HUES48 (cell line): Measurements from ENCODE around the gene ELP1.
"Not testable (repeated sequence)": the region's sequence is repeated elsewhere in the genome, so short reads cannot be mapped to it uniquely, and the experiment has no call there.

Experiments
- H3K27ac ChIP-seq: one replicate; pipeline ENCODE4 v1.7.0; 2013; ENCODE audit warnings: low read depth, low read length, inconsistent platforms
- H3K27me3 ChIP-seq: 2 replicates; pipeline ENCODE4 v1.6.1; 2013; ENCODE audit warnings: mild to moderate bottlenecking, low read length; ENCODE audit not compliant: control insufficient read depth, insufficient read depth
- H3K36me3 ChIP-seq: 2 replicates; pipeline ENCODE4 v1.6.1; 2013; ENCODE audit warnings: low read length; ENCODE audit not compliant: control insufficient read depth, insufficient read depth
- H3K4me1 ChIP-seq: 2 replicates; pipeline ENCODE4 v1.6.1; 2013; ENCODE audit warnings: mild to moderate bottlenecking, low read length; ENCODE audit not compliant: control insufficient read depth, insufficient read depth
- H3K4me3 ChIP-seq: 2 replicates; pipeline ENCODE4 v1.5.1; 2013; ENCODE audit warnings: mild to moderate bottlenecking, low read depth, low read length
- H3K9ac ChIP-seq: 2 replicates; pipeline ENCODE4 v1.6.1; 2013; ENCODE audit warnings: mild to moderate bottlenecking, low read depth, low read length, moderate library complexity
- H3K9me3 ChIP-seq: 2 replicates; pipeline ENCODE4 v1.6.1; 2013; ENCODE audit warnings: low read length; ENCODE audit not compliant: control insufficient read depth, insufficient read depth

Gene ELP1, protein sequence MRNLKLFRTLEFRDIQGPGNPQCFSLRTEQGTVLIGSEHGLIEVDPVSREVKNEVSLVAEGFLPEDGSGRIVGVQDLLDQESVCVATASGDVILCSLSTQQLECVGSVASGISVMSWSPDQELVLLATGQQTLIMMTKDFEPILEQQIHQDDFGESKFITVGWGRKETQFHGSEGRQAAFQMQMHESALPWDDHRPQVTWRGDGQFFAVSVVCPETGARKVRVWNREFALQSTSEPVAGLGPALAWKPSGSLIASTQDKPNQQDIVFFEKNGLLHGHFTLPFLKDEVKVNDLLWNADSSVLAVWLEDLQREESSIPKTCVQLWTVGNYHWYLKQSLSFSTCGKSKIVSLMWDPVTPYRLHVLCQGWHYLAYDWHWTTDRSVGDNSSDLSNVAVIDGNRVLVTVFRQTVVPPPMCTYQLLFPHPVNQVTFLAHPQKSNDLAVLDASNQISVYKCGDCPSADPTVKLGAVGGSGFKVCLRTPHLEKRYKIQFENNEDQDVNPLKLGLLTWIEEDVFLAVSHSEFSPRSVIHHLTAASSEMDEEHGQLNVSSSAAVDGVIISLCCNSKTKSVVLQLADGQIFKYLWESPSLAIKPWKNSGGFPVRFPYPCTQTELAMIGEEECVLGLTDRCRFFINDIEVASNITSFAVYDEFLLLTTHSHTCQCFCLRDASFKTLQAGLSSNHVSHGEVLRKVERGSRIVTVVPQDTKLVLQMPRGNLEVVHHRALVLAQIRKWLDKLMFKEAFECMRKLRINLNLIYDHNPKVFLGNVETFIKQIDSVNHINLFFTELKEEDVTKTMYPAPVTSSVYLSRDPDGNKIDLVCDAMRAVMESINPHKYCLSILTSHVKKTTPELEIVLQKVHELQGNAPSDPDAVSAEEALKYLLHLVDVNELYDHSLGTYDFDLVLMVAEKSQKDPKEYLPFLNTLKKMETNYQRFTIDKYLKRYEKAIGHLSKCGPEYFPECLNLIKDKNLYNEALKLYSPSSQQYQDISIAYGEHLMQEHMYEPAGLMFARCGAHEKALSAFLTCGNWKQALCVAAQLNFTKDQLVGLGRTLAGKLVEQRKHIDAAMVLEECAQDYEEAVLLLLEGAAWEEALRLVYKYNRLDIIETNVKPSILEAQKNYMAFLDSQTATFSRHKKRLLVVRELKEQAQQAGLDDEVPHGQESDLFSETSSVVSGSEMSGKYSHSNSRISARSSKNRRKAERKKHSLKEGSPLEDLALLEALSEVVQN (N-terminal part only)

DNA sequence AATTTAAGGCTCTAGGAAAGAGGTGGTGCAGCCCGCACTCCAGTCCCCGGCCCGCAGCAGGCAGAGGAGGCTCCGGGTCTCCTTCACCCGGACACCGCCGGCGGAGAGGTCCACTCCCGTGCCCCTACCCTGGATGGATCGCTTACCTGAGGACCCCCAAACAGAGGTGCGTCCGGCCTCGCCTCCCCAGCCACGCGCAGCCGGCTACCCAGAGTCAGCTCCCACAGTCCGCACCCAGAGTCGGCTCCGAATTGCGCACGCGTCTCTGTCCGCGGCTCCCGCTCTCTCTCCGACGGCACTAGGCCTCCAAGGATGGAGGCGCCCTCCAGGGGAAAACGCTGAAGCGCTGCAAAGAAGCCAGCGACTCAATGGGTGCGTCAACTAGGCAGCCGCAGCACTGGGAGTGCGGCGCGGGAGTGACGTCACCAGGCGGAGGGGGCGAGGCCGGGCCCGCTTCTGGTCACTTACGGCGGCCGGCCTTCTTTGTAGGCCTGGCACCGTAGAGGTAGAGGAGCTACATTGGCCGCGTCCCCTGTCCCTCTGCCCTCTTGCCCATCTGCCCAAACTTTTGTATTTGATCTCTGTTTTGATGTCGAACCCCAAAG is at the start of gene ELP1:
Gene ELP1 (minus strand): TSS at position 407 of the 605 bp plus-strand sequence. CDS start 2,978 bp downstream, outside the sequence.
- no peaks in the 10 kb centered on the region for H3K27me3 ChIP-seq
- peak within 1 kb of the TSS; percentile 93 for H3K27ac ChIP-seq
- H3K9me3 ChIP-seq: no peaks in the 10 kb centered on the region
- H3K4me1 ChIP-seq: peaks cover 7% of the 10 kb centered on the region; the same call in 1 of the 2 replicates
- H3K4me3 ChIP-seq: peak within 1 kb of the TSS; percentile 99
- peak within 1 kb of the TSS; percentile 74 for H3K9ac ChIP-seq
- peaks cover 25% of the 10 kb centered on the region for H3K36me3 ChIP-seq

DNA sequence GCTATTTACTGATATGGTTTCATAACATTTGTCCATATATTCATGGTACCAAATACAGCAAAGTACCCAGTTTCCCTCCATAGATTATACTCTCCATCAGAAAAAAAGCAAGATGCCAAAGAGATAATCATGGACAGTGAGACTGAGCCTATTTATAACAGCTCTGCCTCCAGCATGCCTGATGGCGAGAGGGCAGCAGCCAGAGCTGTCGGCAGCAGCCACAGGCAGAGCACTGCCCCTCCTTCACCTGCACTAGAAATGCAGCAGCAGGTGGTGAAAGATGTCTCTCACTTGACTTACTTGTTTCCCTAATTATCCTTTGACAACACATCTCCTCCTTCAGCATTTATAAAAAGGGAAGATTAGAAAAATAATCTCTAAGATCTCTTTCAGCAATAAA is 47.0 kb upstream of the ELP1 start:
- no peaks in the 10 kb centered on the region for H3K4me1 ChIP-seq
- peaks cover 41% of the 10 kb centered on the region for H3K36me3 ChIP-seq
- H3K27me3 ChIP-seq: no peaks in the 10 kb centered on the region
- H3K9ac ChIP-seq: no peak overlapping the region
- no peaks in the 10 kb centered on the region for H3K9me3 ChIP-seq
- no peak overlapping the region for H3K4me3 ChIP-seq
- H3K27ac ChIP-seq: no peak overlapping the region

DNA sequence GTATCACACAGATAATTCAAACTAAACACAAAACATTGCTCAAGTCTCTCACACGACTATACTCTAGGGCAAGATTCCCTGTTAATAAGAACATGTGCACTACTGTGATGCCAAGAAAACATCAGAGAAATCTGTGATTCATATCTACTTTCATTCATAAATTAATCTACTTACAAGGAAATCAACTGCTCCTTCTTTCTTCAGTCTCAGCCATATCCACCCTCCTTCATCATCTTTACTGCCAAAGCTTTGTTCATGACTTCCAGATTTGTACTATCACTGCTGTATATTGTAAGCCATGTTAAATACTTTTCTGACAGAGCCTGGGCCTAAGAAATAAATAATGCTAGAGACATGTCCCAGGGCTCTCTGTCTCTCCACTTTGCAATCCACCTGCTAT is 44.3 kb upstream of the ELP1 start:
- Histone ChIP-seq H3K36me3 (peaks cover 35% of the 10 kb centered on the region), H3K9me3 (no peaks in the 10 kb centered on the region), H3K4me3 (no peak overlapping the region), H3K9ac (no peak overlapping the region), H3K4me1 (no peaks in the 10 kb centered on the region), H3K27ac (no peak overlapping the region), H3K27me3 (no peaks in the 10 kb centered on the region)

DNA sequence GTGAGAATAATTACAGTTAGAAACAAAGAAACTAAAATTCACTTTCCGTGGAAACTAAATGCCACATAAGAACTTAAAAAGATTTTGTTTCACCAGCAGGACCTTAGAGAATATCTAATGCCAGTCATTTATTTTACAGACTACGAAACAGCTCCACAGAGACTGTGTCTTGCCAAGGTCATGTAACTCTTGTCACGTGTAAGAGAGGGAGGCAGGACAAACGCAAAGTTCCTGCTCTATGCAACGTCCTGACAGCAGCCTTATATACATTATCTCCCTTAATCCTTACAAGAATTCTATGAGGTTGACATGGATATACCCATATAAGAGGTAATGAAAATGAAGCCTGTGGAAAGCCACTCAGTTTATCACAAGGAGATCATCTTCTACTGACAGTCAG is 40.0 kb upstream of the ELP1 start:
- Histone ChIP-seq H3K9me3 (no peaks in the 10 kb centered on the region), H3K27ac (no peak overlapping the region), H3K27me3 (no peaks in the 10 kb centered on the region), H3K36me3 (peaks cover 33% of the 10 kb centered on the region), H3K4me3 (no peak overlapping the region), H3K9ac (no peak overlapping the region), H3K4me1 (no peaks in the 10 kb centered on the region)

DNA sequence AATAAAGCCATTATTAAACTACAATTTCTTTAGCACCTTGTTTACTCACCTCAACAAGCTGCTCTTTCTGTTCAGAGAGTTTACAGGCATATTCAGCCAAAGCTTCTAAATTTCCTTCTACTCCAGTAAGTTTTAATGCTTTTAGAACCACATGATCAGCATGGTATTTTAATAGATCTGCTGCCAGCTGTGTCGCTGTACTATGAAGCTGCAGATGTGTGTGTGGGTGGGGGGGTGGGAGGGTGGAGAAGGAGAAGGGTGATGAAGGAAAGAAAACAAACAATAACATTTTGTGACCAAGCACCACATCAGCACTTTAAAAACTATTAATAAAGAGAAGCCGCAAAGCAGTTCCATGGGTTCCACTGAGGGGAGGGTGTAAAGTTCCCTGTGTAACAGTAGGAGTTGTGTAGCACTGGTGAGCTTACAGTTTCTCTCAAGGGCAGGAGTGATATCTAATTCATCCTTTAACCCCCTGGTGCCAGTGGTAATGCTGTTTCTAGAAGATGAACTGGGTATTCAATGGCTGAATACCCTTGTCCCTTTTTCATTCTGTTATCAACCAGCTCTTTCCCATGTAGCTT is 38.8 kb upstream of the ELP1 start:
- H3K9me3 ChIP-seq: no peaks in the 10 kb centered on the region
- H3K4me1 ChIP-seq: no peaks in the 10 kb centered on the region
- H3K27ac ChIP-seq: no peak overlapping the region
- no peak overlapping the region for H3K9ac ChIP-seq
- H3K27me3 ChIP-seq: no peaks in the 10 kb centered on the region
- no peak overlapping the region for H3K4me3 ChIP-seq
- H3K36me3 ChIP-seq: peaks cover 30% of the 10 kb centered on the region

DNA sequence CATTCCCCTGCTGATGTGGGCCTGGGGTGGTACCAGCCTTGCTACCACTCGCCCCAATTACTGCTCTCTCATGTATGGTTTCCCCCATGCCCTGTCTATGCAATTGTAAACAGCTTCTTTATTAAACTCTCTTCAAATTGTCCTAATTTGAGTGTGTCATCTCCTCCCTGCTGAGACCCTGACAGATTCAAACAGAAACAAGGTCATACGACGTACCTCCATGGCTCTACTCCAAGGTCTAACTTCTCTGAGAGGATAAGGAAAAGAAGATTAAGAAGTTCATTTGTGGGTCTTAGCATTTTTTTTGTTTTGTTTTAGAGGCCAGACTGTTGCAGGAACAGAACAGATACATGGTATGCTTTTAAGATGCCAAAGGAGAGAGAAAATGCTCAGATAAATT is 38.3 kb upstream of the ELP1 start:
- no peak overlapping the region for H3K9ac ChIP-seq
- no peaks in the 10 kb centered on the region for H3K4me1 ChIP-seq
- H3K9me3 ChIP-seq: no peaks in the 10 kb centered on the region
- no peak overlapping the region for H3K4me3 ChIP-seq
- no peak overlapping the region for H3K27ac ChIP-seq
- H3K36me3 ChIP-seq: peaks cover 33% of the 10 kb centered on the region
- no peaks in the 10 kb centered on the region for H3K27me3 ChIP-seq

DNA sequence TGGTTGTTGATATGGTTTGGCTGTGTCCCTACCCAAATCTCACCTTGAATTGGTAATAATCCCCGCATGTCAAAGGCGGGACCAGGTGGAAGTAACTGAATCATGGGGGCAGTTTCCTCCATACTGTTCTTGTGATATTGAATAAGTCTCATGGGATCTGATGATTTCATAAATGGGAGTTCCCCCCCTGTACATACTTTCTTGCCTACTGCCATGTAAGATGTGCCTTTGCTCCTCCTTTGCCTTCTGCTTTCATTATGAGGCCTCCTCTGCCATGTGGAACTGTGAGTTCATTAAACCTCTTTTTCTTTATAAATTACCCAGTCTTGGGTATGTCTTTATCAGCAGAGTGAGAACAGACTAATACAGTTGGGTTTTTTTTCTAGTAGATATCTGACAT is 37.5 kb upstream of the ELP1 start:
- H3K36me3 ChIP-seq: peaks cover 33% of the 10 kb centered on the region
- not testable (repeated sequence) for H3K4me1 ChIP-seq, H3K27me3 ChIP-seq, H3K9me3 ChIP-seq, H3K27ac ChIP-seq, H3K9ac ChIP-seq, H3K4me3 ChIP-seq

DNA sequence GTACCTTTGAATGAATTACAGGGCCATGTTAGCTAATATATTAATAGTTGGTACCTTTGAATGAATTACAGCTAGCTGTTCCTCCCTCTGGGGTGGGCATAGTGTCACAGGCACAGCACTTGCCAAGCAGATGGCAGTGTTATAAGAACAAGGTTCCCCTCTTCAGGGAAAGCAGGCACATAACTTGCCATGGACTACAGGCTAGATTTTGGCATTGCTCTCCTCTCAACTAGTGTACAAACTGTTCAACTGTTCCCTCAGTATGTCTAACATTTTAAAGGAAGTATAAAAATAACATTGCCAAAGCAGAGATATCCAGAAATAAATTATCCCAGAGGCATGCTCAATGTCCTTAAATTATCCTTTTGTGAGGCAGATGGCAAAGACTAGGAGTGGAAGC is 34.0 kb upstream of the ELP1 start:
- no peak overlapping the region for H3K4me3 ChIP-seq
- no peak overlapping the region for H3K9ac ChIP-seq
- H3K36me3 ChIP-seq: peaks cover 49% of the 10 kb centered on the region
- H3K27me3 ChIP-seq: no peaks in the 10 kb centered on the region
- no peak overlapping the region for H3K27ac ChIP-seq
- no peaks in the 10 kb centered on the region for H3K9me3 ChIP-seq
- H3K4me1 ChIP-seq: no peaks in the 10 kb centered on the region

DNA sequence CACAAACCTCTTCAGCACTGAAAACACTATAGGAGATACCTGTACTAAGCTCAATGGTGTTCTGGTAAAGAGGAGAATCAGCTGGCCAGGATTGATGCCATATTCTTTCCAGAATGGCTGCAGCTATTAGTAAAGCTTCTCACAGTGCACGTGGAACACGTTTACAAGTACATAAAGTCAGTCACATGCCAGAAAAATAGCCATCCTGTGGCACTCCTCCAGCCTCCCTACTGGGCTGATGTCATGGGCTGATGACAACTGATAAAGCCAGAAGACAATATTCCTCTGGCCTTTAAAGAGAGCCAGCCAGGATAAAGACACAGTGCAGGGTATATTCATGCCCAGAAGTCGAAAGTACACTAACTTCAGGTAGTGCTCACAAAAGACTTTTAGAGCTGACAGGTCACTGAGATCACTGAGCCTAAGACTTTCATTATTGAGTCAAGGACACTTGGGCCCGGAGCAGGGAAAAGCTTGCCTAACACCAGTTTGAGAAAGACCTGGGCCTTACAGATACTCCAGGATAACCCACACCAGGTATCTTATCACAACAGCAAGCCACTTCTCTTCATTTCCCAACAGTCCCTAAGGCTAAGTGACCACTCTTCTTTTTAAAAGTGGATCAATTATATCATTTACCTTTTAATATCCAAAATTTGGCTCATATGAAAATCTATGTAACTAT is 29.7 kb upstream of the ELP1 start:
- Histone ChIP-seq H3K4me1 (no peaks in the 10 kb centered on the region), H3K9me3 (no peaks in the 10 kb centered on the region), H3K27ac (no peak overlapping the region), H3K27me3 (no peaks in the 10 kb centered on the region), H3K36me3 (peaks cover 39% of the 10 kb centered on the region), H3K9ac (no peak overlapping the region), H3K4me3 (no peak overlapping the region)

DNA sequence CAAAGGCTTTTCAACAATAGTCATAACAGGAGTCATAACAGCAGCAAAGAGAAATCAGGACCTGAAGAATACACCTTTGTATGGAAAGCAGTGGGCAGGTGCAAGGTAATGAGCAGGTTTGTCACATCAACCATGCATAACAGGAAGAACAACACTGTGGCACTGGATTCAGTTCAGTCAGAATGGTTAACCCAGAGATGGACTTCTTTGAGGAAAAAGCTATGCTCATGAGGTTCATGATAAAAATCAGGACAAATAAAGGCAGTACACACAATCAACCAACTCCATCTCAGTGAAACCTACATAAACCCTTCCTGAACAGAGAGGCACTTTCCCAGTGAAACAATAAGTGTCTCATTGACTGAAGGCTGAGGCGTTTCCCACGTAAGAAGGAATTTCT is 27.2 kb upstream of the ELP1 start:
- H3K27me3 ChIP-seq: no peaks in the 10 kb centered on the region
- peaks cover 23% of the 10 kb centered on the region for H3K36me3 ChIP-seq
- no peaks in the 10 kb centered on the region for H3K4me1 ChIP-seq
- no peaks in the 10 kb centered on the region for H3K9me3 ChIP-seq
- H3K27ac ChIP-seq: no peak overlapping the region
- no peak overlapping the region for H3K9ac ChIP-seq
- H3K4me3 ChIP-seq: no peak overlapping the region
